Peyer's patch (tissue), 4 donors: ENCODE measurements around the gene TMEM132D.

Experiments
- CTCF ChIP-seq, 6 experiments: fragments of 450-650 bp in 4 of 6; fragments of 200-600 bp in 2 of 6; sonication (generic) in 1 of 6; IDR thresholded peaks; one replicate each; pipeline ENCODE4 v1.5.1; 2017 to 2019; ENCODE audit warnings: antibody characterized with exemption in 6 of 6, mild to moderate bottlenecking in 3 of 6, moderate library complexity in 1 of 6
- POLR2A ChIP-seq, 2 donors: fragments of 450-650 bp; IDR thresholded peaks; one replicate each; pipeline ENCODE4 v1.5.1; 2017; ENCODE audit warnings: antibody characterized with exemption in 2 of 2, mild to moderate bottlenecking in 2 of 2, moderate library complexity in 2 of 2

- TF ChIP-seq CTCF (IDR thresholded peaks at IDR 0.05) (no peak), POLR2A (IDR thresholded peaks at IDR 0.05) (no peak)
These were observed 665.9 kb downstream of the TMEM132D start for GRCh38 chr12:129237881-129238280.
